ENCODE data around the gene ARID4A.

DNA sequence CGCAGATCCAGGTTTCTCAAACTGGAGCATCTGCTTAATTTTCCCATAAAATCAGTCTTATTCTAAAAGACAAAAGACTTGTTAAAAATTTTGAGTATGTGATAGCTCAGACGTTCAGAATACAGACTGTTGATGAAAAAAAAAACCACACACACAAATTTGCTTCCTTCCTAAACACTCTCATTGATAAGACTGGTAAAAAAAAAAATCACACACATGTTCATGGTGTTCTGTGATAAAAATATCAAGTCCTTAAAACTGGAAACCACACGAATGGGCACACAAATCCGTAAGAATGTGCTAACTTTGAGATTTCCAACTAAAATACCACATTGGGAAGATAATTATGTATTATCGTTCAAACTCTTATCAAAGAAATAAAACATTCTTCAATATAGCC is 6.7 kb upstream of the ARID4A start:
- TF ChIP-seq, protein P1, sequence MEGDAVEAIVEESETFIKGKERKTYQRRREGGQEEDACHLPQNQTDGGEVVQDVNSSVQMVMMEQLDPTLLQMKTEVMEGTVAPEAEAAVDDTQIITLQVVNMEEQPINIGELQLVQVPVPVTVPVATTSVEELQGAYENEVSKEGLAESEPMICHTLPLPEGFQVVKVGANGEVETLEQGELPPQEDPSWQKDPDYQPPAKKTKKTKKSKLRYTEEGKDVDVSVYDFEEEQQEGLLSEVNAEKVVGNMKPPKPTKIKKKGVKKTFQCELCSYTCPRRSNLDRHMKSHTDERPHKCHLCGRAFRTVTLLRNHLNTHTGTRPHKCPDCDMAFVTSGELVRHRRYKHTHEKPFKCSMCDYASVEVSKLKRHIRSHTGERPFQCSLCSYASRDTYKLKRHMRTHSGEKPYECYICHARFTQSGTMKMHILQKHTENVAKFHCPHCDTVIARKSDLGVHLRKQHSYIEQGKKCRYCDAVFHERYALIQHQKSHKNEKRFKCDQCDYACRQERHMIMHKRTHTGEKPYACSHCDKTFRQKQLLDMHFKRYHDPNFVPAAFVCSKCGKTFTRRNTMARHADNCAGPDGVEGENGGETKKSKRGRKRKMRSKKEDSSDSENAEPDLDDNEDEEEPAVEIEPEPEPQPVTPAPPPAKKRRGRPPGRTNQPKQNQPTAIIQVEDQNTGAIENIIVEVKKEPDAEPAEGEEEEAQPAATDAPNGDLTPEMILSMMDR (IDR thresholded peaks at IDR 0.05): no peak
- TF ChIP-seq POLR2A (IDR thresholded peaks at IDR 0.05): no peak

All from adrenal gland (tissue), 5 donors.